Hypothalamus (tissue), 51 donors: ENCODE data around the gene BTBD9.

Source experiments
- DNase-seq, 51 donors: peaks; one replicate each; lab custom pipeline; 2025; lab: John Stamatoyannopoulos, UW

Gene BTBD9

GRCh38 chr6:38603496-38603895 is 36.2 kb downstream of the BTBD9 start:
- DNase-seq = no peak

DNA sequence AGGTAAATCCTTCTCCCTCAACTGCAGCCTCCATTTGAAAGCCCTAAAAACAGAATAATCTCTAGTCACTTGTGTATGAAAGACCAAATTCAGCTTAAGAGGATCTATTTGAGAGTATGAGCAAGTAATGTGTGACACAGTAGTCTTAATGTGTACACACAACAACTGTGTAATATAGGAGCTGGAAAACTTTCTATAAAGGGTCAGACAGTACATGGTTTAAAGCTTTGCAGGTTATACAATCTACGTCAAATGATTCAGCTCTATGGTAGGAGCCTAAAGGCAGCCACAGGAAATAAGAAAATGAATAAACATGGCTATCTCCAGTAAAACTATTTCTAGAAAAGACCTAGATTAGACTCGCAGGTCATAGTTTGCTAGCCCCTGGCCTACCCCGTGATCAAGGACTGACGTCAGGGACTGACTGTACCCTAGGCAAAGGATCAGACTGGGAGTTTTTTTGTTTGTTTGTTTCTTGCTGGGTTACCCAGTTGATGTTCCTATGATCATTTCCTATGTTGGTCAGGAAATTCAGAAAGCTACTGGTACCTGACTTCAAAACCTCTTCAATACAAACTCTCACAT is 39.7 kb downstream of the BTBD9 start:
- no peak for DNase-seq

GRCh38 chr6:38599261-38599660 is 40.5 kb downstream of the BTBD9 start:
- no peak for DNase-seq

GRCh38 chr6:38593998-38594665 is 45.6 kb downstream of the BTBD9 start:
- no peak for DNase-seq

- no peak for DNase-seq
Observed at GRCh38 chr6:38593409-38593808, 46.3 kb downstream of the BTBD9 start.

DNA sequence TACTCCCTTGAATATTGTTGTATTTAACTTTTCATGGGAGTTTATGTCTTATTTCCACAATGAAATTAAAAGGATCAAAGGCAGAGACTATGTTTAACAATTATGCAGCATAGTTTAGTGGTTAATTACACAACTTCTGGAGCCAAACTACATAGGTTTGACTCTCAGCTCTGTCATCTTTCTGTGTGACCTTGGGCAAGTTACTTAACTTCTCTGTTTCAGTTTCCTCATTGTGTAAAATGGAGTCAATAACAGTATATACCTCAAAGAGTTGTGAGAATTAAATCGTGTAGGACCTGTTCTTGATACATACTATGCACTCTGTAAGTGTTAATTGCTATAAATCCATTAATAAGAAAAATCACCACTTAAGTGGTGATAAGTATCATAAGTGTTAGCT is 48.3 kb downstream of the BTBD9 start:
- DNase-seq = no peak

DNA sequence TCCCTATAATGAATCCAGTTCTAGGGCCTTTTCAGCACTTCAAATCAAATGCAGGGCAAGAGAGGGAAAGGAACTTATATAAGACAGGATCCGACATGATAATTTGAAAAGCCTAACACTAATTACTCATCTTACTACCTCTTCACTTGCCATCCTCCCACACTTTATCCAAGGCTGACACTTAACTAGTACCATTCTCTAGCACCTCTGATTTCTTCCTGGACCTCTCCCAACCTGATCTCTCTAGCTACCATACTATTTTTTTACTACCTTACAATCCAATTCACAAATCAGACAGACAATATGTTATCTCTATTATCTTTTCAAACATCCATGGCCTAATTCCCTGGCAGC is 50.4 kb downstream of the BTBD9 start:
- no peak for DNase-seq

DNA sequence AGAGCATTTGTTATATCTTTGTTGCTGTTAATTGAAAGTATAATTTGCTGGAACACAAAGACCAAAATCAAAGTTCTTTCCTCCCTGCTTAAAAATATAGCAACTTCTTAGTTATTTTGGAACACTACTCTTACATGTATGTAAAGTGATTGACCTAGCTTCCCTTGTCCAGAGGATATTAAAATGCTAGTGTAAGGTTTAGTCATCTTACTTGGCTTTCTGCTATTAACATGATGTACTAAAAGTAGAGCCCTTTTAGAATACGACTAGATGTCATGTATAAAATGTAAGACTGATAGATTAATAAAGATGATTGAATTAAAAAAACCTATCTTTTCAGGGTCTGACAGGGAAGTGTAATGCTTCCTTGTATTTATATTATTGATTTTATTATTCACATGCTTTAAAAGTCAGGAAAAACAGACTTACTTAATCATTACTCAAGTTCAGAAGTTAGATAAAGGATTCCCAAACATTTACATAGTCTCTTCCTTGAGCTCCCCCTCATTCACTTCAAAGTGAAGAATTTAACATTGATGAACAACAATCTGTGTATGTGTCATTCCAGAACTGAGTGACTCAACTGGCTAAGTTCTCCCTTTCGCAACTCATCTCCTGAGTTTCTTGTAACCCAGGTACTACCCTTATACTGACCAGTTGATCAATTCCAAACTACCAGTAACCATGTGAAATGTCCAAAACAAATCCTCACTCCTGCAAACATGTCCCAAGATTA is 50.9 kb downstream of the BTBD9 start:
- no peak for DNase-seq

- peak in 2 of 51 donors; percentile 3 to 4 for DNase-seq
Observed at GRCh38 chr6:38587766-38588362, 51.9 kb downstream of the BTBD9 start.

- no peak for DNase-seq
Observed at GRCh38 chr6:38586992-38587391, 52.7 kb downstream of the BTBD9 start.

- no peak for DNase-seq
Observed at GRCh38 chr6:38584731-38585130, 55.0 kb downstream of the BTBD9 start.

GRCh38 chr6:38583523-38583922 is 56.2 kb downstream of the BTBD9 start:
- DNase-seq = no peak

- DNase-seq = no peak
Observed at GRCh38 chr6:38580030-38580429, 59.7 kb downstream of the BTBD9 start.

- DNase-seq = no peak
Observed at GRCh38 chr6:38579010-38579628, 60.6 kb downstream of the BTBD9 start.

DNA sequence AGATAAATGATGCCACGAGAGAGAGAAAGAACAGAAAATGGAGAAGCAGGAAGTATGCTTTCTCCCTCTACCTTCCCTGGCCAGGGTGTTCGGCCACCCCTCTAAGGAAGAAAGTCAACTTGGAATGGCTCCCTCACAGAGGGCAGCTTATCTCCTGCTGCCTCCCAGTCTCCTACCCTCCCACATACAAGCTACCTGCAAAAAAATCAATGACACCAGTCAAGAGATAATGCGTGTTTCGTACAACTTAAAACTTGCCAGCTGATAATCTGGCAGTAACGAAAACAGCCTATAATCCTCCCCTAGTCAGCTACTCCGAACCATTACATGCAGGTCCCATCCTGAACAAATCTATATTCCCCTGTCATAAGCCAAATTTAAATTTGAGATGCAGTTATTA is 61.7 kb downstream of the BTBD9 start:
- DNase-seq = no peak

DNA sequence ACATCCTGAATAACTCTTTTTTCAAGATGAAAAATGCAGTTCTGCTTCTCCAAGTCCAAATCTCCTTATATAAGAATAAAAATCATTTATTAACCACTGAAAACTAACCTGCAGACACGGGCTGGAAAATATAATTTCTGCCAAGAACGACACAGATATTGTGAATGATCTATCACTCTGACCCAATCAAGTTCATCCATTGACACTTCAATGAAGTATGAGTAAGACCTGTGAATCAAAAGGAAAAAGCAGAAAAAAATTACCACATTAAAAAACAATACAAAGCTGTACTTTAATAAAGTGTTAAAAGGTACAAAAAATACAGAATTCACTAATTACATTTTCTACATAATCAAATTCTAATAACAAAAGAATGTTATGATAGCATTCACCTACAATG is 62.2 kb downstream of the BTBD9 start:
- no peak for DNase-seq

GRCh38 chr6:38573801-38574395 is 65.8 kb downstream of the BTBD9 start:
- no peak for DNase-seq

- no peak for DNase-seq
Observed at GRCh38 chr6:38572186-38572813, 67.4 kb downstream of the BTBD9 start.

- DNase-seq = no peak
Observed at GRCh38 chr6:38571721-38572120, 68.0 kb downstream of the BTBD9 start.

GRCh38 chr6:38570750-38571149 is 69.0 kb downstream of the BTBD9 start:
- peak in 1 of 51 donors; percentile 12 for DNase-seq
